ENCODE measurements around the gene DYNLT5. TPM values are rescaled to one million over a fixed set of nuclear protein-coding genes. Genes with fewer than 3 reads are reported as not detected.
"Not testable (repeated sequence)": the region's sequence is repeated elsewhere in the genome, so short reads cannot be mapped to it uniquely, and the experiment has no call there.

The DYNLT5 gene
- total RNA-seq, 1 experiment from 2014 or later = 0.83 TPM

GRCh38 chr1:66728021-66728420, 24.2 kb upstream of the DYNLT5 start:
- Histone ChIP-seq H2AFZ (ENCODE audit: low read length) (no peak overlapping the region), H3K4me2 (ENCODE audit: insufficient read depth, insufficient read length, low read length) (no peak overlapping the region), H3K4me1 (ENCODE audit: insufficient read depth, low read length) (peaks cover 3% of the 10 kb centered on the region; the same call in 1 of the 2 replicates), H2BK15ac (ENCODE audit: low read depth, low read length) (no peak overlapping the region), H4K91ac (ENCODE audit: insufficient read length, low read depth, low read length) (no peak overlapping the region), H3K9ac (ENCODE audit: extremely low read depth, insufficient read length, low read length) (no peak overlapping the region), H3K4ac (ENCODE audit: low read depth, low read length) (no peak overlapping the region), H4K8ac (replicated peaks; ENCODE audit: insufficient read length, low read depth, low read length) (no peak overlapping the region), H3K27me3 (ENCODE audit: insufficient read depth, low read length) (0 out of 2 replicates have a peak, but pooled peaks cover 2% of the 10 kb centered on the region), H2BK12ac (ENCODE audit: insufficient read length, low read depth, low read length) (no peak overlapping the region), H3K27ac (ENCODE audit: insufficient read length, low read depth, low read length) (no peak overlapping the region), H3T11ph (ENCODE audit: low read length) (no peak overlapping the region), H3K23ac (ENCODE audit: insufficient read length, low read depth, low read length) (no peak overlapping the region), H2BK120ac (ENCODE audit: low read depth, low read length, poor library complexity, severe bottlenecking) (no peak overlapping the region), H3K14ac (ENCODE audit: insufficient read depth, low read length) (no peak overlapping the region), H3K18ac (ENCODE audit: insufficient read length, low read depth, low read length) (no peak overlapping the region), H2BK20ac (ENCODE audit: low read depth, low read length, poor library complexity, severe bottlenecking) (no peak overlapping the region), H3K79me1 (ENCODE audit: insufficient read depth, low read depth, low read length, poor library complexity, severe bottlenecking) (no peaks in the 10 kb centered on the region), H2AK5ac (ENCODE audit: insufficient read length, low read length) (no peak overlapping the region), H3K56ac (ENCODE audit: insufficient read length, low read depth, low read length) (no peak overlapping the region), H3K9me3 (ENCODE audit: control insufficient read depth, low read depth, low read length) (no peaks in the 10 kb centered on the region), H4K5ac (ENCODE audit: insufficient read length, low read depth, low read length) (no peak overlapping the region), H2BK5ac (ENCODE audit: insufficient read length, low read length) (no peak overlapping the region), H4K20me1 (ENCODE audit: control insufficient read depth, insufficient read depth, insufficient read length) (no peaks in the 10 kb centered on the region), H3K23me2 (ENCODE audit: insufficient read length, low read depth, low read length, poor library complexity, severe bottlenecking) (no peaks in the 10 kb centered on the region), H3K79me2 (ENCODE audit: insufficient read depth, low read length) (no peaks in the 10 kb centered on the region)
- TF ChIP-seq, protein P1, sequence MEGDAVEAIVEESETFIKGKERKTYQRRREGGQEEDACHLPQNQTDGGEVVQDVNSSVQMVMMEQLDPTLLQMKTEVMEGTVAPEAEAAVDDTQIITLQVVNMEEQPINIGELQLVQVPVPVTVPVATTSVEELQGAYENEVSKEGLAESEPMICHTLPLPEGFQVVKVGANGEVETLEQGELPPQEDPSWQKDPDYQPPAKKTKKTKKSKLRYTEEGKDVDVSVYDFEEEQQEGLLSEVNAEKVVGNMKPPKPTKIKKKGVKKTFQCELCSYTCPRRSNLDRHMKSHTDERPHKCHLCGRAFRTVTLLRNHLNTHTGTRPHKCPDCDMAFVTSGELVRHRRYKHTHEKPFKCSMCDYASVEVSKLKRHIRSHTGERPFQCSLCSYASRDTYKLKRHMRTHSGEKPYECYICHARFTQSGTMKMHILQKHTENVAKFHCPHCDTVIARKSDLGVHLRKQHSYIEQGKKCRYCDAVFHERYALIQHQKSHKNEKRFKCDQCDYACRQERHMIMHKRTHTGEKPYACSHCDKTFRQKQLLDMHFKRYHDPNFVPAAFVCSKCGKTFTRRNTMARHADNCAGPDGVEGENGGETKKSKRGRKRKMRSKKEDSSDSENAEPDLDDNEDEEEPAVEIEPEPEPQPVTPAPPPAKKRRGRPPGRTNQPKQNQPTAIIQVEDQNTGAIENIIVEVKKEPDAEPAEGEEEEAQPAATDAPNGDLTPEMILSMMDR (conservative IDR thresholded peaks at IDR 0.05) = no peak
- H3K9me3 Mint-ChIP-seq = peaks cover 0 to 5% of the 10 kb centered on the region in 2 experiments; a peak in 2 of 5 replicates
- peaks cover 13 to 14% of the 10 kb centered on the region in 2 experiments for H3K4me1 Mint-ChIP-seq
- DNase-seq = no peak
- H3K27ac Mint-ChIP-seq = no peak overlapping the region
- no peak overlapping the region for H3K4me3 Mint-ChIP-seq
- no CpG with 5 or more reads among the region's 2 CpGs for WGBS (ENCODE audit: extremely low coverage, insufficient read length, low lambda C conversion rate)
- no peaks in the 10 kb centered on the region for H3K36me3 Mint-ChIP-seq (ENCODE audit: insufficient read depth in 1 of 3, low read depth in 3 of 3)
- peaks cover 7% of the 10 kb centered on the region for H3K27me3 Mint-ChIP-seq (ENCODE audit: low read depth)

DNA sequence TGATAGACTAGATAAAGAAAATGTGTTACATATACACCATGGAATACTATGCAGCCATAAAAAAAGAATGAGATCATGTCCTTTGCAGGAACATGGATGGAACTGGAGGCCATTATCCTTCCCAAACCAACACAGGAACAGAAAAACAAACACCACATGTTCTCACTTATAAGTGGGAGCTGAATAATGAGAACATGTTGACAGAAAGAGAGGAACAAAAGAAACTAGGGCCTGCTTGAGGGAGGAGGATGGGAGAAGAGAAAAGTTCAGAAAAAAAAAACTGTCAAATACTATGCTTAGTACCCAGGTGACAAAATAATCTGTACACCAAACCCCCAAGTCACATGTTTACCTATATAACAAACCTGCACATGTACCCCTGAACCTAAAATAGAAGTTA, 23.5 kb upstream of the DYNLT5 start:
- H3K79me1 ChIP-seq (ENCODE audit: insufficient read depth, low read depth, low read length, poor library complexity, severe bottlenecking); H2BK12ac ChIP-seq (ENCODE audit: insufficient read length, low read depth, low read length); H3K4me2 ChIP-seq (ENCODE audit: insufficient read depth, insufficient read length, low read length); H3K18ac ChIP-seq (ENCODE audit: insufficient read length, low read depth, low read length); H3K9ac ChIP-seq (ENCODE audit: extremely low read depth, insufficient read length, low read length); H2BK15ac ChIP-seq (ENCODE audit: low read depth, low read length); H2AFZ ChIP-seq (ENCODE audit: low read length); H3K4me1 ChIP-seq (ENCODE audit: insufficient read depth, low read length); H3K27ac ChIP-seq (ENCODE audit: insufficient read length, low read depth, low read length); DNase-seq; H3K36me3 Mint-ChIP-seq (ENCODE audit: insufficient read depth in 1 of 3, low read depth in 3 of 3); H4K5ac ChIP-seq (ENCODE audit: insufficient read length, low read depth, low read length); H3K79me2 ChIP-seq (ENCODE audit: insufficient read depth, low read length); H3T11ph ChIP-seq (ENCODE audit: low read length); H2AK5ac ChIP-seq (ENCODE audit: insufficient read length, low read length); H3K4me3 Mint-ChIP-seq; H4K20me1 ChIP-seq (ENCODE audit: control insufficient read depth, insufficient read depth, insufficient read length); H3K4ac ChIP-seq (ENCODE audit: low read depth, low read length); H2BK20ac ChIP-seq (ENCODE audit: low read depth, low read length, poor library complexity, severe bottlenecking); H3K9me3 ChIP-seq (ENCODE audit: control insufficient read depth, low read depth, low read length); H3K27me3 ChIP-seq (ENCODE audit: insufficient read depth, low read length); H4K91ac ChIP-seq (ENCODE audit: insufficient read length, low read depth, low read length); H3K27ac Mint-ChIP-seq; H3K56ac ChIP-seq (ENCODE audit: insufficient read length, low read depth, low read length); H2BK120ac ChIP-seq (ENCODE audit: low read depth, low read length, poor library complexity, severe bottlenecking); H2BK5ac ChIP-seq (ENCODE audit: insufficient read length, low read length); H4K8ac ChIP-seq (replicated peaks; ENCODE audit: insufficient read length, low read depth, low read length); H3K14ac ChIP-seq (ENCODE audit: insufficient read depth, low read length); H3K23me2 ChIP-seq (ENCODE audit: insufficient read length, low read depth, low read length, poor library complexity, severe bottlenecking); H3K9me3 Mint-ChIP-seq; H3K27me3 Mint-ChIP-seq (ENCODE audit: low read depth); H3K23ac ChIP-seq (ENCODE audit: insufficient read length, low read depth, low read length): not testable (repeated sequence)
- peaks cover 13 to 14% of the 10 kb centered on the region in 2 experiments for H3K4me1 Mint-ChIP-seq
